Prostate gland (tissue), 2 donors: ENCODE results near the gene TMPRSS15.

Experiments used
- CTCF ChIP-seq, 4 experiments: fragments of 200-600 bp in 2 of 4; fragments of 450-650 bp in 2 of 4; sonication (generic) in 2 of 4; IDR thresholded peaks; 1 replicate in 3 of 4; 2 replicates in 1 of 4; pipeline ENCODE4 v1.5.1; 2016 to 2019; ENCODE audit warnings: antibody characterized with exemption in 4 of 4, mild to moderate bottlenecking in 2 of 4, moderate library complexity in 2 of 4
- POLR2A ChIP-seq: fragments of 450-650 bp; IDR thresholded peaks from one replicate; pipeline ENCODE4 v1.6.1; 2016; ENCODE audit warnings: antibody characterized with exemption, mild to moderate bottlenecking
- POLR2AphosphoS5 ChIP-seq: sonication (generic); formaldehyde crosslinking; IDR thresholded peaks from one replicate; pipeline ENCODE4 v1.6.1; 2017; ENCODE audit warnings: antibody characterized with exemption

- no peak for TF ChIP-seq CTCF (IDR thresholded peaks at IDR 0.05)
- TF ChIP-seq POLR2A: no peak
- no peak for TF ChIP-seq POLR2AphosphoS5
Observed at GRCh38 chr21:18373606-18374005, 30.0 kb downstream of the TMPRSS15 start.
